ENCODE results near the gene TM9SF1. TPM values are rescaled to one million over a fixed set of nuclear protein-coding genes. Genes with fewer than 3 reads are reported as not detected.

TM9SF1 gene
- total and polyA plus RNA-seq, 2 of the 13 experiments (the other 11 are each of a cell fraction or from before 2014, with no cell fraction given) = 83.2 to 110 TPM

GRCh38 chr14:24141097-24141880 lies 54.0 kb downstream of the TM9SF1 start, which contains the start of gene EMC9 (continued):
- TF ChIP-seq ZNF30 (CRISPR knock-in tag; IDR thresholded peaks at IDR 0.05) (no peak), ZNF331 (CRISPR knock-in tag; IDR thresholded peaks at IDR 0.05) (peak; percentile 89), ZMAT3 (CRISPR knock-in tag; conservative IDR thresholded peaks at IDR 0.05) (peak; percentile 99), ZNF251 (CRISPR knock-in tag; IDR thresholded peaks at IDR 0.05) (peak; percentile 86; the same call in 1 of the 2 replicates), SMARCE1 (IDR thresholded peaks at IDR 0.05; ENCODE audit: borderline replicate concordance) (no peak), ATRX (CRISPR knock-in tag; IDR thresholded peaks at IDR 0.05; ENCODE audit: borderline replicate concordance) (0 out of 2 replicates have a peak, but pooled peaks have one; percentile 9), AGO2 (optimal IDR thresholded peaks at IDR 0.05; ENCODE audit: low read depth, low read length) (peak; percentile 100), STAT6 (CRISPR knock-in tag; IDR thresholded peaks at IDR 0.05; ENCODE audit: borderline replicate concordance) (peak; percentile 92), ATF1 (CRISPR knock-in tag; IDR thresholded peaks at IDR 0.05) (no peak), NFYC (CRISPR knock-in tag; IDR thresholded peaks at IDR 0.05) (peak; percentile 99)
